Measurements from ENCODE around the gene SNRPA1.

SNRPA1 gene

DNA sequence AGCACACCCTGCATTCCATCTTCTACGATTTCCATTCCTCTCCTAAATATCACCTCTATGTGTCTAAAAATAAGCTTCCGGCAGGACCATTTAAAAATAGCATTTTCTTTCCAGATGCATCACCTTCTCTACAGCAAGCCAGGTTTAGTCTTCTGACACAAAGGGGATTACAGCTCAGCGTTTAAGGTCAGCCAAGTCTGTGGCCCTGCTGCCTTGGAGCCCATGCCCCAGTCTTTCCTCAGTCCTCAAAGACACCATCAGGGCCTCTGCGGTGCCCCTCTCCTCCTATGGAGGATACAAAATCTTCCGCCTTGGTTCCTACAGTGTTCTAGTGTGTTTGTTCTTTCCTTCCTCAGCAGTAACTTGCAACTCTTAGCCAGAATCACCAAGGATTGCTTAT lies 21.5 kb downstream of the SNRPA1 start:
- DNase-seq (ENCODE audit: low read depth, low spot score): no peak
- no peak overlapping the region for H3K4me3 ChIP-seq (ENCODE audit: low read depth, low read length)
- in situ Hi-C loops (cut with HindIII; ENCODE audit: low sequenced_read_pairs): no loop called here
- TF ChIP-seq, protein P1, sequence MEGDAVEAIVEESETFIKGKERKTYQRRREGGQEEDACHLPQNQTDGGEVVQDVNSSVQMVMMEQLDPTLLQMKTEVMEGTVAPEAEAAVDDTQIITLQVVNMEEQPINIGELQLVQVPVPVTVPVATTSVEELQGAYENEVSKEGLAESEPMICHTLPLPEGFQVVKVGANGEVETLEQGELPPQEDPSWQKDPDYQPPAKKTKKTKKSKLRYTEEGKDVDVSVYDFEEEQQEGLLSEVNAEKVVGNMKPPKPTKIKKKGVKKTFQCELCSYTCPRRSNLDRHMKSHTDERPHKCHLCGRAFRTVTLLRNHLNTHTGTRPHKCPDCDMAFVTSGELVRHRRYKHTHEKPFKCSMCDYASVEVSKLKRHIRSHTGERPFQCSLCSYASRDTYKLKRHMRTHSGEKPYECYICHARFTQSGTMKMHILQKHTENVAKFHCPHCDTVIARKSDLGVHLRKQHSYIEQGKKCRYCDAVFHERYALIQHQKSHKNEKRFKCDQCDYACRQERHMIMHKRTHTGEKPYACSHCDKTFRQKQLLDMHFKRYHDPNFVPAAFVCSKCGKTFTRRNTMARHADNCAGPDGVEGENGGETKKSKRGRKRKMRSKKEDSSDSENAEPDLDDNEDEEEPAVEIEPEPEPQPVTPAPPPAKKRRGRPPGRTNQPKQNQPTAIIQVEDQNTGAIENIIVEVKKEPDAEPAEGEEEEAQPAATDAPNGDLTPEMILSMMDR (IDR thresholded peaks at IDR 0.05; ENCODE audit: low read depth, low read length): no peak

GRCh38 chr15:101272584-101272983 lies 22.5 kb downstream of the SNRPA1 start:
- in situ Hi-C loops (cut with HindIII; ENCODE audit: low sequenced_read_pairs): no loop called here
- TF ChIP-seq, protein P1 (IDR thresholded peaks at IDR 0.05; ENCODE audit: low read depth, low read length): no peak

GRCh38 chr15:101269479-101270223 lies 25.4 kb downstream of the SNRPA1 start:
- H3K4me3 ChIP-seq (ENCODE audit: low read depth, low read length): no peak overlapping the region
- in situ Hi-C loops (cut with HindIII; ENCODE audit: low sequenced_read_pairs): no loop called here
- DNase-seq (ENCODE audit: low read depth, low spot score): no peak
- TF ChIP-seq, protein P1 (IDR thresholded peaks at IDR 0.05; ENCODE audit: low read depth, low read length): peak; percentile 52

More at GRCh38 chr15:101272584-101272983, 22.5 kb downstream of the SNRPA1 start:
- DNase-seq (ENCODE audit: low read depth, low spot score): no peak
- H3K4me3 ChIP-seq (ENCODE audit: low read depth, low read length): no peak overlapping the region

DNA sequence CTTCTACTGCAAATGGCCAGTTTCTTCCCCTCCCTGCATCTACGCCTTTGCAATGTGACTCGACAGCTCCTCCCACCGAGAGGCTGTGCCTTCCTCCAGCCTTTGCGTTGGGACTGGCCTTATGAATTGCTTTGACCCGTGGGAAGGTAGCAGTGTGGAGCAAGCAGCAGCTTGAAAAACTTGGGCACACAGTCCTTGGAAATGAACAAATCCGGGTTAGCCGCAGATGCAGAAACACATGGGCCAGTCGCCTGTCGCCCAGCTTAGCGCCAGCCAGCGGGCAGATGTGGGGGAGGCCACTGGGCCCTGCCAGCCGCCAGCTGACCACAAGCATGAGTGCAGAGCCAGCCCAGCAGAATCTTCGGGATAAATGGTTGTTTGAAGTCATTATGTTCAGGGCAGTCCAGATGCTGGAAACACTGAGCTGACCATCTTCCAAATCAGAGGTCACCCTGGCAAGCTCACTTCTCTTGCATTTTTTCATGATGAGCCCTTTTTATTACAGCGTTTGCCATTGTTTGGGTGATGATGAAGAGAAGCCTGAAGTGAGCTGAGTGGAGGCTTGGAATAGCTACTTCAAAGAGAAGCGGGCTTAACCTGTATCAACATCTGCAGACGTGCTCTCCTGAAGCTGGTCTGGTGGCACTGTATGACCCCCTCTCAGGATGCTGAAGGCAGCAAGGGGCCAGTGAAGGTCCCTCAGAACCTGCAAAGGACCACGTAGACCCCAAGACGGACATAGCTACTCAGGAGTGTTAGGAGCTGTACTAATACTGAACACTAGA lies 27.5 kb downstream of the SNRPA1 start:
- DNase-seq (ENCODE audit: low read depth, low spot score): peak; percentile 90
- TF ChIP-seq, protein P1 (IDR thresholded peaks at IDR 0.05; ENCODE audit: low read depth, low read length): no peak
- in situ Hi-C loops (cut with HindIII; ENCODE audit: low sequenced_read_pairs): no loop called here
- H3K4me3 ChIP-seq (ENCODE audit: low read depth, low read length): no peak overlapping the region

GRCh38 chr15:101266787-101267186 lies 28.3 kb downstream of the SNRPA1 start:
- TF ChIP-seq, protein P1 (IDR thresholded peaks at IDR 0.05; ENCODE audit: low read depth, low read length): no peak
- H3K4me3 ChIP-seq (ENCODE audit: low read depth, low read length): no peak overlapping the region
- DNase-seq (ENCODE audit: low read depth, low spot score): no peak
- in situ Hi-C loops (cut with HindIII; ENCODE audit: low sequenced_read_pairs): no loop called here

- in situ Hi-C loops (cut with HindIII; ENCODE audit: low sequenced_read_pairs): no loop called here
- no peak overlapping the region for H3K4me3 ChIP-seq (ENCODE audit: low read depth, low read length)
- DNase-seq (ENCODE audit: low read depth, low spot score): peak; percentile 81
- TF ChIP-seq, protein P1 (IDR thresholded peaks at IDR 0.05; ENCODE audit: low read depth, low read length): no peak
Measured at GRCh38 chr15:101266034-101266433, 29.0 kb downstream of the SNRPA1 start.

All from astrocyte of the spinal cord (primary cell).